Body of pancreas (tissue), 4 donors: ENCODE data around the gene PSMD6.

ENCODE experiments used
- POLR2A ChIP-seq, 3 donors: fragments of 450-650 bp; IDR thresholded peaks; one replicate each; pipeline ENCODE4 v1.6.1; 2016; ENCODE audit warnings: antibody characterized with exemption in 3 of 3, mild to moderate bottlenecking in 2 of 3
- TF ChIP-seq, protein P1 (sequence below), 7 experiments: fragments of 450-650 bp in 4 of 7; fragments of 200-600 bp in 3 of 7; sonication (generic) in 3 of 7; IDR thresholded peaks; one replicate each; pipeline ENCODE4 v1.5.1; 2016 to 2019; ENCODE audit warnings: antibody characterized with exemption in 7 of 7

DNA sequence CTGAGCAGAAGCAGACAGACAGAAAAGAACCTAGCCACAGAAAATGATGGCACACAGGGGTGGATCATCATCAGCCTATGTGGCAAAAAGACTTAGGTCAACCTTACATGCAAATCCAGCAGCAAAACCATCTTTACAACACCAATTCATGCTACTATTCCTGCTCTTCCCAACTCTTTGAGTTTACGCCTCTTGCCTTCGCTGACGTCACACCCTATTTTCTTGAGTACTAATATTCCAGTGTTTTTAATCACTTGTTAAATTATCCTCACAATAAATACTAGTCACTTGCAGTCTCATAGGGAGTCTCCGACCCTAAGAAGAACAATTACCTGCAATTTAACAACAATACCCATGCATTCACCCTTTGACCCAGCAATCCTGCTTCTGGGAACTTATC, 6.0 kb upstream of the PSMD6 start:
- TF ChIP-seq POLR2A (IDR thresholded peaks at IDR 0.05): no peak
- TF ChIP-seq, protein P1, sequence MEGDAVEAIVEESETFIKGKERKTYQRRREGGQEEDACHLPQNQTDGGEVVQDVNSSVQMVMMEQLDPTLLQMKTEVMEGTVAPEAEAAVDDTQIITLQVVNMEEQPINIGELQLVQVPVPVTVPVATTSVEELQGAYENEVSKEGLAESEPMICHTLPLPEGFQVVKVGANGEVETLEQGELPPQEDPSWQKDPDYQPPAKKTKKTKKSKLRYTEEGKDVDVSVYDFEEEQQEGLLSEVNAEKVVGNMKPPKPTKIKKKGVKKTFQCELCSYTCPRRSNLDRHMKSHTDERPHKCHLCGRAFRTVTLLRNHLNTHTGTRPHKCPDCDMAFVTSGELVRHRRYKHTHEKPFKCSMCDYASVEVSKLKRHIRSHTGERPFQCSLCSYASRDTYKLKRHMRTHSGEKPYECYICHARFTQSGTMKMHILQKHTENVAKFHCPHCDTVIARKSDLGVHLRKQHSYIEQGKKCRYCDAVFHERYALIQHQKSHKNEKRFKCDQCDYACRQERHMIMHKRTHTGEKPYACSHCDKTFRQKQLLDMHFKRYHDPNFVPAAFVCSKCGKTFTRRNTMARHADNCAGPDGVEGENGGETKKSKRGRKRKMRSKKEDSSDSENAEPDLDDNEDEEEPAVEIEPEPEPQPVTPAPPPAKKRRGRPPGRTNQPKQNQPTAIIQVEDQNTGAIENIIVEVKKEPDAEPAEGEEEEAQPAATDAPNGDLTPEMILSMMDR (IDR thresholded peaks at IDR 0.05): no peak
